VCaP (cell line): ENCODE results near the gene COL5A1.

ENCODE experiments used
- H3K27ac ChIP-seq: fragments of 450-650 bp; 2 replicates; pipeline ENCODE4 v1.5.1; 2017
- CTCF ChIP-seq: fragments of 450-650 bp; conservative IDR thresholded peaks from 2 replicates; pipeline ENCODE4 v1.5.1; 2017; ENCODE audit warnings: mild to moderate bottlenecking, moderate library complexity

COL5A1 gene

GRCh38 chr9:134627417-134628353 is 13.9 kb upstream of the COL5A1 start:
- TF ChIP-seq CTCF, result no peak
- no peak overlapping the region for H3K27ac ChIP-seq

- no peak overlapping the region for H3K27ac ChIP-seq
- no peak for TF ChIP-seq CTCF
These were observed 13.3 kb upstream of the COL5A1 start for GRCh38 chr9:134628354-134628736.

GRCh38 chr9:134629061-134629585 is 12.5 kb upstream of the COL5A1 start:
- no peak for TF ChIP-seq CTCF
- H3K27ac ChIP-seq, result no peak overlapping the region

GRCh38 chr9:134629586-134630392 is 11.8 kb upstream of the COL5A1 start:
- TF ChIP-seq CTCF, result no peak
- H3K27ac ChIP-seq, result no peak overlapping the region

GRCh38 chr9:134630393-134630790 is 11.2 kb upstream of the COL5A1 start:
- no peak for TF ChIP-seq CTCF
- no peak overlapping the region for H3K27ac ChIP-seq

- no peak for TF ChIP-seq CTCF
- no peak overlapping the region for H3K27ac ChIP-seq
These were observed 10.7 kb upstream of the COL5A1 start for GRCh38 chr9:134630861-134631260.

- no peak overlapping the region for H3K27ac ChIP-seq
- no peak for TF ChIP-seq CTCF
These were observed 9.7 kb upstream of the COL5A1 start for GRCh38 chr9:134631881-134632280.
